ENCODE data around the gene NAT16.
"Not testable (repeated sequence)": the region's sequence is repeated elsewhere in the genome, so short reads cannot be mapped to it uniquely, and the experiment has no call there.

The NAT16 gene

DNA sequence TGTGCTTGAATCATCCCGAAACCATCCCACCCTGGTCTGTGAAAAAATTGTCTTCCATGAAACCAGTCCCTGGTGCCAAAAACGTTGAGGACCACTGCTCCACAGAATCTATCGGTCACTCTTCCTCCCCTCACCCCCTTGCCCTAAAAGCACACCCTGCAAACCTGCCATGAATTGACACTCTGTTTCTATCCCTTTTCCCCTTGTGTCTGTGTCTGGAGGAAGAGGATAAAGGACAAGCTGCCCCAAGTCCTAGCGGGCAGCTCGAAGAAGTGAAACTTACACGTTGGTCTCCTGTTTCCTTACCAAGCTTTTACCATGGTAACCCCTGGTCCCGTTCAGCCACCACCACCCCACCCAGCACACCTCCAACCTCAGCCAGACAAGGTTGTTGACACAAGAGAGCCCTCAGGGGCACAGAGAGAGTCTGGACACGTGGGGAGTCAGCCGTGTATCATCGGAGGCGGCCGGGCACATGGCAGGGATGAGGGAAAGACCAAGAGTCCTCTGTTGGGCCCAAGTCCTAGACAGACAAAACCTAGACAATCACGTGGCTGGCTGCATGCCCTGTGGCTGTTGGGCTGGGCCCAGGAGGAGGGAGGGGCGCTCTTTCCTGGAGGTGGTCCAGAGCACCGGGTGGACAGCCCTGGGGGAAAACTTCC, 54.0 kb downstream of the NAT16 start:
- no peak for DNase-seq

GRCh38 chr7:101124376-101125056, 55.6 kb downstream of the NAT16 start:
- DNase-seq, result no peak

- DNase-seq, result no peak
These were observed 56.4 kb downstream of the NAT16 start for GRCh38 chr7:101123703-101124068.

- DNase-seq, result no peak
These were observed 57.0 kb downstream of the NAT16 start for GRCh38 chr7:101122933-101123702.

DNA sequence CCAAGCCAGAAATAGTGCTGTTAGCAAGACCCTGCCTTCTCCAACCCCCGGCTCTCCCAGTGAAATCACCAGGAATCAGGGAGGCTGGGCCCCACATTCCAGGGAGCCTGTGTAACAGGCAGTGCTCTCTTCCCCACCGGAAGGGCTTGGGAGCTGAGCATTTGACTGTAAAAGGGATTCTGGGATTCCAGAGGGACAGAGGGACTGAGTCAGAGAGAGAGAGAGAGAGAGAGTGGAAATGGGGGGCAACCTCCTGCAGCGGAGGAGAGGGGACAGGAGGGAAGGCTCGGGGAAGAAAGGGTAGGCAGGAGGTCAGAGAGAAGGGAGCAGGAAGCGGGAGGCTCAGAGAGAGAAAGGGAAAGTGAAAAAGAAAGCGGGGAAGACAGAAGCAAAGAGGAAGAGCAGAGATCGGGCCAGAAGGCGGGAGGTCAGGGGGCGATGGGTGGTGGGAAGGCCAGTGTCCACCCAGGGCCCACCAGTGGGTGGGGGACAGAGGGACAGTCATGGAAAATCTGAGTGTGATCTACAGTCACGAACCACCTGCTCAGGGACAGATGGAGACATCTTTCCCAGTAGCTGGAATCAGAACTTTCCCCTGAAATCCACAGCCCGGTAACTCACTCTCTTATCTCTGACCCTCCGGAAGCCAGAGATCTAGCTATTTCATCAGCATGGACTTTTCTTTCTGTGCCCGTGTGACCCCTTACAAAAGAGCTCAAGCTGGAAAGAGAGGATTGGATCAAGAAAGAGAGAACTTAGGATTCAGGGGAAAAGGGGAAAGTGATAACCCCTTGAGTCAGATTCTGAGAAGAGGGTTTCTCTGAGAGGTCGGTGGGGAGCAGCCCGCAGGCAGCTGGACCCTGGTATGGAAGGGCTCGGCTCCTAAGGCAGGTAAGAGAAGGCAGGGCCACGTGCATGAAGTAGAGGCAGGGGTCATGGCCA, 57.8 kb downstream of the NAT16 start:
- no peak for DNase-seq

DNA sequence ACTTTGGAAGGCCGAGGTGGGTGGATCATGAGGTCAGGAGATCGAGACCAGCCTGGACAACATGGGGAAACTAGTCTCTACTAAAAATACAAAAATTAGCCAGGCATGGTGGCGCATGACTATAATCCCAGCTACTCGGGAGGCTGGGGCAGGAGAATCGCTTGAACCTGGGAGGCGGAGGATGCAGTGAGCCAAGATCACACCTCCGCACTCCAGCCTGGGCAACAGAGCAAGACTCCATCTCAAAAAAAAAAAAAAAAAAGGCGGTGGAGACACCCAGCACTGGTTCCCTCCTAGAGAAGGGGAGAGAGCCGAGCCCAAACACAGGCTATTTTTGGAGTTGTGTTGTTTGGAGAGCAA, 58.5 kb downstream of the NAT16 start:
- not testable (repeated sequence) for DNase-seq
